B cell (primary cell): ENCODE results near the gene CFAP74. TPM values are rescaled to one million over a fixed set of nuclear protein-coding genes. Genes with fewer than 3 reads are reported as not detected.
A peak's percentile ranks its signal among the peaks of the same experiment; 100 is the strongest.

Experiments
- ATAC-seq: fragments of 200-7000 bp; cut with Tn5 transposase; one replicate; pipeline ENCODE4 v1.10.0; 2021; ENCODE audit warnings: low read depth, mild to moderate bottlenecking, moderate number of reproducible peaks, moderate library complexity
- CTCF ChIA-PET: fragments of 350-600 bp; sonication (Branson Sonifier 250); formaldehyde crosslinking; loops from one replicate; lab custom pipeline; 2021; ENCODE audit warnings: antibody characterized with exemption, inconsistent platforms; lab: Charles Lee
- POLR2A ChIA-PET: fragments of 350-600 bp; sonication (Branson Sonifier 250); formaldehyde crosslinking; loops from one replicate; lab custom pipeline; 2021; ENCODE audit warnings: antibody characterized with exemption; lab: Charles Lee
- DNase-seq: peaks from one replicate; pipeline ENCODE4 v3.0.0; 2013
- H2AFZ ChIP-seq: 2 replicates; pipeline ENCODE4 v1.6.1; 2012; ENCODE audit warnings: mild to moderate bottlenecking, low read depth, low read length; ENCODE audit not compliant: insufficient read depth, poor library complexity, severe bottlenecking
- H3K27ac ChIP-seq, 2 donors: 1 replicate in 1 of 2; 2 replicates in 1 of 2; pipeline ENCODE4 v1.5.1; 2012 to 2013; ENCODE audit warnings: low read length in 2 of 2, mild to moderate bottlenecking in 2 of 2, moderate library complexity in 1 of 2
- H3K27me3 ChIP-seq, 4 experiments: fragments of 200-600 bp in 1 of 4; sonication (generic) in 1 of 4; replicated peaks in 1 of 4; 1 replicate in 2 of 4; 2 replicates in 2 of 4; pipeline versions ENCODE4 v1.6.1 to v1.7.0; 2013 to 2016; ENCODE audit warnings: low read length in 3 of 4, mild to moderate bottlenecking in 2 of 4, mixed read lengths in 1 of 4, moderate library complexity in 1 of 4; ENCODE audit not compliant: insufficient read depth in 4 of 4, control insufficient read depth in 3 of 4; ENCODE audit errors: control extremely low read depth in 1 of 4
- H3K36me3 ChIP-seq, 2 experiments: replicated peaks in 1 of 2; 1 replicate in 1 of 2; 2 replicates in 1 of 2; pipeline versions ENCODE4 v1.6.1 to v1.7.1; 2013; ENCODE audit warnings: low read length in 1 of 2; ENCODE audit not compliant: insufficient read depth in 2 of 2, control insufficient read depth in 1 of 2; ENCODE audit errors: control extremely low read depth in 1 of 2, extremely low read depth in 1 of 2
- H3K4me1 ChIP-seq, 2 donors: fragments of 200-600 bp in 1 of 2; sonication (generic) in 1 of 2; 1 replicate in 1 of 2; 2 replicates in 1 of 2; pipeline versions ENCODE4 v1.5.1 to v1.6.1; 2013 to 2017; ENCODE audit warnings: low read length in 2 of 2; ENCODE audit not compliant: control insufficient read depth in 2 of 2, insufficient read depth in 2 of 2
- H3K4me2 ChIP-seq: replicated peaks from 2 replicates; pipeline ENCODE3; 2012; ENCODE audit warnings: mild to moderate bottlenecking, low read depth, low read length; ENCODE audit not compliant: poor library complexity, severe bottlenecking
- H3K4me3 ChIP-seq, 5 experiments: fragments of 200-600 bp in 1 of 5; sonication (generic) in 1 of 5; 1 replicate in 3 of 5; 2 replicates in 2 of 5; pipeline versions ENCODE4 v1.5.1 to v1.7.0; 2011 to 2016; ENCODE audit warnings: low read length in 4 of 5, mild to moderate bottlenecking in 4 of 5, low read depth in 2 of 5, control low read depth in 1 of 5, moderate library complexity in 1 of 5; ENCODE audit not compliant: insufficient read depth in 1 of 5; ENCODE audit errors: control extremely low read depth in 1 of 5, extremely low read depth in 1 of 5
- H3K79me2 ChIP-seq: fragments of 200-600 bp; sonication (generic); one replicate; pipeline ENCODE4 v1.6.0; 2016; ENCODE audit warnings: low read length; ENCODE audit not compliant: control insufficient read depth, insufficient read depth
- H3K9ac ChIP-seq: fragments of 200-600 bp; sonication (generic); 2 replicates; pipeline ENCODE4 v1.6.1; 2017; ENCODE audit warnings: mild to moderate bottlenecking, low read length, moderate library complexity
- H3K9me3 ChIP-seq, 3 donors: one replicate each; pipeline versions ENCODE4 v1.6.1 to v1.7.1; 2013; ENCODE audit warnings: low read length in 2 of 3; ENCODE audit not compliant: control insufficient read depth in 2 of 3, insufficient read depth in 1 of 3; ENCODE audit errors: control extremely low read depth in 1 of 3
- H4K20me1 ChIP-seq: 2 replicates; pipeline ENCODE4 v1.6.0; 2012; ENCODE audit warnings: mild to moderate bottlenecking, low read length; ENCODE audit not compliant: insufficient read depth, control insufficient read depth, poor library complexity, severe bottlenecking
- H3K27ac Mint-ChIP-seq: one replicate; pipeline ENCODE4 v1.8.0; 2021; ENCODE audit warnings: mixed read lengths
- H3K27me3 Mint-ChIP-seq: one replicate; pipeline ENCODE4 v1.8.0; 2021; ENCODE audit warnings: mixed read lengths
- H3K4me1 Mint-ChIP-seq: one replicate; pipeline ENCODE4 v1.8.0; 2021; ENCODE audit warnings: mixed read lengths
- H3K4me3 Mint-ChIP-seq: one replicate; pipeline ENCODE4 v1.8.0; 2021; ENCODE audit warnings: mixed read lengths
- H3K9me3 Mint-ChIP-seq: one replicate; pipeline ENCODE4 v1.8.0; 2022; ENCODE audit warnings: mixed read lengths; ENCODE audit not compliant: insufficient read depth
- EZH2 ChIP-seq: IDR thresholded peaks from 2 replicates; pipeline ENCODE4 v1.6.1; 2012; ENCODE audit warnings: borderline replicate concordance, low read depth, mild to moderate bottlenecking, moderate library complexity, low read length; ENCODE audit not compliant: insufficient read depth, poor library complexity, severe bottlenecking
- WGBS: methylation state at CpG from one replicate; pipeline ENCODE4 v1.1.5; 2013; ENCODE audit warnings: missing lambda C conversion rate; ENCODE audit not compliant: insufficient coverage; 5-methylcytosine and 5-hydroxymethylcytosine counted together
- intact Hi-C: fragments of 100-400 bp; cut with micrococcal nuclease; formaldehyde crosslinking; loops from one replicate; pipeline ENCODE4 v1.10.0; 2022
- polyA plus RNA-seq: library from polyadenylated mRNA; depleted of rRNA; stranded (reverse); fragments of >200 nt; gene quantifications from 2 replicates; pipeline ENCODE4 v1.2.3, GENCODE V29; 2012
- total RNA-seq, 2 donors: library from RNA; stranded (reverse); fragments of 120-200 nt in 1 of 2; gene quantifications; 1 replicate in 1 of 2; 2 replicates in 1 of 2; pipeline versions ENCODE4 v1.2.3 to v1.2.4, GENCODE V29; 2013 to 2022
- TF ChIP-seq, protein P1 (sequence below): fragments of 200-600 bp; IDR thresholded peaks from one replicate; pipeline ENCODE4 v1.8.0; 2022; ENCODE audit warnings: antibody characterized with exemption, mild to moderate bottlenecking

CFAP74 gene
- total and polyA plus RNA-seq, 2 donors (not counting 1 experiment from before 2014, with no cell fraction given), result not detected

GRCh38 chr1:1929639-1930545 is 73.7 kb downstream of the CFAP74 start:
- H3K4me1 ChIP-seq, result no peaks in the 10 kb centered on the region
- H3K4me3 ChIP-seq, result no peak overlapping the region
- TF ChIP-seq, protein P1, sequence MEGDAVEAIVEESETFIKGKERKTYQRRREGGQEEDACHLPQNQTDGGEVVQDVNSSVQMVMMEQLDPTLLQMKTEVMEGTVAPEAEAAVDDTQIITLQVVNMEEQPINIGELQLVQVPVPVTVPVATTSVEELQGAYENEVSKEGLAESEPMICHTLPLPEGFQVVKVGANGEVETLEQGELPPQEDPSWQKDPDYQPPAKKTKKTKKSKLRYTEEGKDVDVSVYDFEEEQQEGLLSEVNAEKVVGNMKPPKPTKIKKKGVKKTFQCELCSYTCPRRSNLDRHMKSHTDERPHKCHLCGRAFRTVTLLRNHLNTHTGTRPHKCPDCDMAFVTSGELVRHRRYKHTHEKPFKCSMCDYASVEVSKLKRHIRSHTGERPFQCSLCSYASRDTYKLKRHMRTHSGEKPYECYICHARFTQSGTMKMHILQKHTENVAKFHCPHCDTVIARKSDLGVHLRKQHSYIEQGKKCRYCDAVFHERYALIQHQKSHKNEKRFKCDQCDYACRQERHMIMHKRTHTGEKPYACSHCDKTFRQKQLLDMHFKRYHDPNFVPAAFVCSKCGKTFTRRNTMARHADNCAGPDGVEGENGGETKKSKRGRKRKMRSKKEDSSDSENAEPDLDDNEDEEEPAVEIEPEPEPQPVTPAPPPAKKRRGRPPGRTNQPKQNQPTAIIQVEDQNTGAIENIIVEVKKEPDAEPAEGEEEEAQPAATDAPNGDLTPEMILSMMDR, result no peak
- no peak for TF ChIP-seq EZH2
- Mint-ChIP-seq H3K27ac (no peak overlapping the region), H3K4me1 (no peaks in the 10 kb centered on the region), H3K9me3 (no peaks in the 10 kb centered on the region), H3K27me3 (peaks cover 2% of the 10 kb centered on the region), H3K4me3 (no peak overlapping the region)
- ChIA-PET CTCF (no interaction called here), POLR2A (no interaction called here)
- intact Hi-C loops, result no loop called here
- ATAC-seq (no peak), DNase-seq (no peak)
- H3K9ac ChIP-seq, result no peak overlapping the region
- peaks cover 0 to 4% (median 0%) of the 10 kb centered on the region in 3 donors for H3K9me3 ChIP-seq
- H3K36me3 ChIP-seq, result no peaks in the 10 kb centered on the region
- H3K27ac ChIP-seq, result no peak overlapping the region
- H2AFZ ChIP-seq, result no peak overlapping the region
- H4K20me1 ChIP-seq, result no peaks in the 10 kb centered on the region
- WGBS, result 92% methylated on average over 32 of the region's 38 CpGs
- H3K4me2 ChIP-seq, result no peak overlapping the region
- H3K79me2 ChIP-seq, result no peaks in the 10 kb centered on the region
- no peaks in the 10 kb centered on the region for H3K27me3 ChIP-seq

DNA sequence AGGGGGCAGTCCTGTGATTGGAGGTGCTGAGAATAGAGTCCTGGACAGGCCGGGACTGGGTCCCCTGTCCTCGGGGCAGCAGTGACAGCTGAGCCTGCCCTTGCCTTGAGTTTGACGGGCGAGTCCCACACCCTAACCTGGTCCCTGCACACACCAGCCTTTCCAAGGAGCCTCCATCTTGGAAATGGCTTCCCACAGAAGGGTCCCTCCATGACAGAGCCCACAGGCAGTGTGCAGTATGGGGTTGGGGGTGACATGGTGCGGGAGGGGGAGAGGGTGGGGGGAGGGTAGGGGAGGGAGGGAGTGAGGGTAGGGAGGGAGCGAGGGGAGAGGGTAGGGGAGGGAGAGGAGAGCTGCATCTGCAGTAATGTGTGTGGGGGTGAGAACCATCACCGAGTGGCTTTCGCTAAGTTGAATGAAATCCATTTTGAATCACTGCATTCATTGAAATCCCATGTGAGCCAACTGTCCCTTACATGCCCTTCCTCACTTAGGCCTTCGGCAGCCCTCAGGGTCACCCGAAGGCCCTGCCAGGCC is 74.4 kb downstream of the CFAP74 start:
- H3K9me3 Mint-ChIP-seq, result no peaks in the 10 kb centered on the region
- Histone ChIP-seq H3K4me1 (no peaks in the 10 kb centered on the region), H3K9me3 (peaks cover 0 to 4% (median 0%) of the 10 kb centered on the region in 3 donors), H4K20me1 (no peaks in the 10 kb centered on the region), H3K9ac (no peak overlapping the region), H2AFZ (no peak overlapping the region), H3K27me3 (no peaks in the 10 kb centered on the region), H3K27ac (no peak overlapping the region), H3K4me3 (no peak overlapping the region), H3K4me2 (no peak overlapping the region), H3K79me2 (no peaks in the 10 kb centered on the region), H3K36me3 (no peaks in the 10 kb centered on the region)
- no peaks in the 10 kb centered on the region for H3K4me1 Mint-ChIP-seq
- DNase-seq, result peak; percentile 13
- WGBS, result 82% methylated on average over 7 of the region's 10 CpGs
- ChIA-PET POLR2A (no interaction called here), CTCF (no interaction called here)
- H3K27ac Mint-ChIP-seq, result no peak overlapping the region
- no peak overlapping the region for H3K4me3 Mint-ChIP-seq
- no peak for TF ChIP-seq EZH2
- TF ChIP-seq, protein P1, result no peak
- intact Hi-C loops, result no loop called here
- peaks cover 7% of the 10 kb centered on the region for H3K27me3 Mint-ChIP-seq
- ATAC-seq, result no peak
